GM19455 (cell line): ENCODE data around the gene GNAO1.

ENCODE experiments used
- ATAC-seq: cut with Tn5 transposase; IDR thresholded peaks from one replicate; pipeline ENCODE4 v1.9.1; 2021; ENCODE audit not compliant: unreplicated experiment

Gene GNAO1

GRCh38 chr16:56264609-56264972 lies 73.3 kb downstream of the GNAO1 start:
- no peak for ATAC-seq

GRCh38 chr16:56265184-56265583 lies 73.9 kb downstream of the GNAO1 start:
- ATAC-seq: no peak

- no peak for ATAC-seq
Measured at GRCh38 chr16:56265746-56266145, 74.5 kb downstream of the GNAO1 start.

GRCh38 chr16:56266641-56267607 lies 75.6 kb downstream of the GNAO1 start:
- ATAC-seq: no peak

GRCh38 chr16:56267888-56268287 lies 76.6 kb downstream of the GNAO1 start:
- no peak for ATAC-seq

- no peak for ATAC-seq
Measured at GRCh38 chr16:56268799-56269198, 77.5 kb downstream of the GNAO1 start.

- ATAC-seq: no peak
Measured at GRCh38 chr16:56269281-56269680, 78.0 kb downstream of the GNAO1 start.

- no peak for ATAC-seq
Measured at GRCh38 chr16:56269811-56270684, 78.8 kb downstream of the GNAO1 start.

- ATAC-seq: no peak
Measured at GRCh38 chr16:56270828-56271227, 79.5 kb downstream of the GNAO1 start.

- ATAC-seq: no peak
Measured at GRCh38 chr16:56272583-56272894, 81.2 kb downstream of the GNAO1 start.

- no peak for ATAC-seq
Measured at GRCh38 chr16:56273615-56274014, 82.3 kb downstream of the GNAO1 start.

- ATAC-seq: no peak
Measured at GRCh38 chr16:56274369-56274768, 83.1 kb downstream of the GNAO1 start.

- no peak for ATAC-seq
Measured at GRCh38 chr16:56275076-56275475, 83.8 kb downstream of the GNAO1 start.

- ATAC-seq: no peak
Measured at GRCh38 chr16:56275801-56276200, 84.5 kb downstream of the GNAO1 start.

- no peak for ATAC-seq
Measured at GRCh38 chr16:56277075-56277474, 85.8 kb downstream of the GNAO1 start.

- no peak for ATAC-seq
Measured at GRCh38 chr16:56278196-56278855, 87.0 kb downstream of the GNAO1 start.

- ATAC-seq: no peak
Measured at GRCh38 chr16:56279132-56279531, 87.8 kb downstream of the GNAO1 start.

GRCh38 chr16:56279914-56280313 lies 88.6 kb downstream of the GNAO1 start:
- ATAC-seq: no peak

GRCh38 chr16:56281249-56281805 lies 90.0 kb downstream of the GNAO1 start:
- ATAC-seq: no peak

GRCh38 chr16:56282451-56282850 lies 91.2 kb downstream of the GNAO1 start:
- no peak for ATAC-seq

GRCh38 chr16:56284521-56284920 lies 93.2 kb downstream of the GNAO1 start:
- ATAC-seq: no peak
